T-cell (primary cell): ENCODE data around the gene TSPAN3. TPM values are rescaled to one million over a fixed set of nuclear protein-coding genes. Genes with fewer than 3 reads are reported as not detected.

Source experiments
- ATAC-seq, 4 experiments: fragments of 200-7000 bp in 3 of 4; fragments of 150-1000 bp in 1 of 4; cut with Tn5 transposase; replicated peaks in 1 of 4; 1 replicate in 3 of 4; 2 replicates in 1 of 4; pipeline ENCODE4 v1.10.0; 2021; ENCODE audit warnings: moderate library complexity in 3 of 4, mild to moderate bottlenecking in 2 of 4, moderate number of reproducible peaks in 1 of 4
- CTCF ChIA-PET, 2 donors: fragments of 300-600 bp; sonication (Branson Sonifier 250); formaldehyde crosslinking; loops; one replicate each; lab custom pipeline; 2022; ENCODE audit warnings: antibody characterized with exemption in 2 of 2; lab: Charles Lee
- POLR2A ChIA-PET, 2 donors: fragments of 300-600 bp; sonication (Branson Sonifier 250); formaldehyde crosslinking; loops; one replicate each; lab custom pipeline; 2022; ENCODE audit warnings: antibody characterized with exemption in 2 of 2; lab: Charles Lee
- DNase-seq, 35 experiments: peaks; one replicate each; pipeline versions ENCODE4 v3.0.0 to v3.0.0-alpha.2; 2013 to 2023
- H3K27ac ChIP-seq: one replicate; pipeline ENCODE4 v1.5.1; 2013; ENCODE audit warnings: low read length
- H3K27me3 ChIP-seq, 2 experiments: replicated peaks in 1 of 2; 1 replicate in 1 of 2; 2 replicates in 1 of 2; pipeline versions ENCODE4 v1.6.1 to v1.7.0; 2013; ENCODE audit warnings: low read length in 1 of 2, mixed read lengths in 1 of 2; ENCODE audit not compliant: control insufficient read depth in 2 of 2, insufficient read depth in 2 of 2; ENCODE audit errors: extremely low read depth in 1 of 2
- H3K36me3 ChIP-seq, 2 donors: 1 replicate in 1 of 2; 2 replicates in 1 of 2; pipeline versions ENCODE4 v1.6.1 to v1.7.0; 2013; ENCODE audit warnings: low read length in 1 of 2; ENCODE audit not compliant: control insufficient read depth in 2 of 2, insufficient read depth in 1 of 2; ENCODE audit errors: extremely low read depth in 1 of 2
- H3K4me1 ChIP-seq, 2 experiments: 1 replicate in 1 of 2; 2 replicates in 1 of 2; pipeline versions ENCODE4 v1.6.1 to v1.7.0; 2013; ENCODE audit warnings: low read length in 2 of 2, mixed read lengths in 1 of 2; ENCODE audit not compliant: insufficient read depth in 2 of 2, control insufficient read depth in 1 of 2; ENCODE audit errors: extremely low read depth in 1 of 2
- H3K4me3 ChIP-seq, 2 donors: 1 replicate in 1 of 2; 2 replicates in 1 of 2; pipeline versions ENCODE4 v1.5.1 to v1.7.0; 2013; ENCODE audit warnings: mild to moderate bottlenecking in 2 of 2, low read length in 1 of 2, moderate library complexity in 1 of 2; ENCODE audit not compliant: control insufficient read depth in 1 of 2; ENCODE audit errors: extremely low read depth in 1 of 2
- H3K9me3 ChIP-seq: 2 replicates; pipeline ENCODE4 v1.7.0; 2013
- H3K27ac Mint-ChIP-seq, 2 donors: one replicate each; pipeline ENCODE4 v1.8.0; 2020 to 2021; ENCODE audit warnings: mild to moderate bottlenecking in 2 of 2, mixed read lengths in 2 of 2
- H3K27me3 Mint-ChIP-seq, 2 donors: one replicate each; pipeline ENCODE4 v1.8.0; 2021 to 2022; ENCODE audit warnings: mixed read lengths in 2 of 2
- H3K36me3 Mint-ChIP-seq: one replicate; pipeline ENCODE4 v1.8.0; 2021; ENCODE audit warnings: mixed read lengths
- H3K4me1 Mint-ChIP-seq, 3 donors: one replicate each; pipeline ENCODE4 v1.8.0; 2020 to 2022; ENCODE audit warnings: mixed read lengths in 3 of 3, mild to moderate bottlenecking in 1 of 3
- H3K4me3 Mint-ChIP-seq, 3 donors: one replicate each; pipeline ENCODE4 v1.8.0; 2020 to 2022; ENCODE audit warnings: mild to moderate bottlenecking in 3 of 3, mixed read lengths in 3 of 3, moderate library complexity in 3 of 3
- H3K9me3 Mint-ChIP-seq, 3 donors: one replicate each; pipeline ENCODE4 v1.8.0; 2020 to 2022; ENCODE audit warnings: mixed read lengths in 3 of 3
- WGBS: methylation state at CpG from one replicate; pipeline ENCODE4 v1.1.5; 2013; ENCODE audit warnings: missing lambda C conversion rate; ENCODE audit not compliant: insufficient coverage; 5-methylcytosine and 5-hydroxymethylcytosine counted together
- total RNA-seq, 35 experiments: library from RNA in 6 of 35; stranded (reverse) in 6 of 35; fragments of 120-200 nt in 1 of 35; gene quantifications; one replicate each; pipeline versions ENCODE4 v1.2.1 to v1.2.4 and lab custom pipeline; 2013 to 2026

Gene TSPAN3
- total RNA-seq, 5 donors from 2014 or later (not counting 1 experiment from before 2014, with no cell fraction given): 12.7 to 26.3 (median 25.0) TPM

- H3K9me3 ChIP-seq: no peaks in the 10 kb centered on the region
- no peaks in the 10 kb centered on the region for H3K27me3 Mint-ChIP-seq
- H3K4me3 ChIP-seq: no peak overlapping the region
- H3K4me1 ChIP-seq: no peaks in the 10 kb centered on the region
- ChIA-PET CTCF (interaction anchor here in 1 of 2 donors (0.6 kb wide), 1 partner anchor 64 kb away, joined by 3 read pairs; no protein-coding TSS in a partner anchor), POLR2A (interaction anchor here in 1 of 2 donors (0.7 kb wide), 1 partner anchor 11 kb away, joined by 3 read pairs; no protein-coding TSS in a partner anchor)
- no CpG with 5 or more reads among the region's 5 CpGs for WGBS
- no peak overlapping the region for H3K27ac Mint-ChIP-seq
- H3K36me3 Mint-ChIP-seq: no peaks in the 10 kb centered on the region
- ATAC-seq (no peak), DNase-seq (no peak)
- no peaks in the 10 kb centered on the region for H3K36me3 ChIP-seq
- peaks cover 0 to 2% of the 10 kb centered on the region in 2 experiments for H3K27me3 ChIP-seq
- H3K27ac ChIP-seq: no peak overlapping the region
- H3K9me3 Mint-ChIP-seq: no peaks in the 10 kb centered on the region
- H3K4me3 Mint-ChIP-seq: no peak overlapping the region
- no peaks in the 10 kb centered on the region for H3K4me1 Mint-ChIP-seq
Measured at GRCh38 chr15:77097921-77098320, 27.0 kb upstream of the TSPAN3 start.

GRCh38 chr15:77097248-77097721 lies 26.4 kb upstream of the TSPAN3 start:
- no peak for ATAC-seq
- WGBS: 95% methylated on average over 6 of the region's 7 CpGs
- POLR2A ChIA-PET: no interaction called here
- H3K4me3 Mint-ChIP-seq: no peak overlapping the region
- H3K9me3 Mint-ChIP-seq: no peaks in the 10 kb centered on the region
- H3K9me3 ChIP-seq: no peaks in the 10 kb centered on the region
- no peak for DNase-seq
- H3K36me3 Mint-ChIP-seq: no peaks in the 10 kb centered on the region
- H3K27ac ChIP-seq: no peak overlapping the region
- H3K4me1 ChIP-seq: no peaks in the 10 kb centered on the region
- H3K27me3 Mint-ChIP-seq: no peaks in the 10 kb centered on the region
- no peak overlapping the region for H3K4me3 ChIP-seq
- H3K27ac Mint-ChIP-seq: no peak overlapping the region
- CTCF ChIA-PET: no interaction called here
- peaks cover 0 to 2% of the 10 kb centered on the region in 2 experiments for H3K27me3 ChIP-seq
- no peaks in the 10 kb centered on the region for H3K36me3 ChIP-seq
- H3K4me1 Mint-ChIP-seq: no peaks in the 10 kb centered on the region

- Histone ChIP-seq H3K27ac (no peak overlapping the region), H3K36me3 (no peaks in the 10 kb centered on the region), H3K9me3 (no peaks in the 10 kb centered on the region), H3K4me3 (no peak overlapping the region), H3K27me3 (peaks cover 0 to 2% of the 10 kb centered on the region in 2 experiments), H3K4me1 (no peaks in the 10 kb centered on the region)
- 75% methylated on average over 2 of the region's 7 CpGs for WGBS
- Mint-ChIP-seq H3K4me1 (no peaks in the 10 kb centered on the region), H3K36me3 (no peaks in the 10 kb centered on the region), H3K27me3 (no peaks in the 10 kb centered on the region), H3K4me3 (no peak overlapping the region), H3K27ac (no peak overlapping the region), H3K9me3 (no peaks in the 10 kb centered on the region)
- ChIA-PET CTCF (interaction anchor here in 1 of 2 donors (0.7 kb wide), 1 partner anchor 11 kb away, joined by 3 read pairs; no protein-coding TSS in a partner anchor), POLR2A (no interaction called here)
- no peak for DNase-seq
- no peak for ATAC-seq
Measured at GRCh38 chr15:77096541-77096940, 25.6 kb upstream of the TSPAN3 start.

GRCh38 chr15:77096138-77096537 lies 25.2 kb upstream of the TSPAN3 start:
- no peak overlapping the region for H3K27ac ChIP-seq
- DNase-seq (no peak), ATAC-seq (no peak)
- Mint-ChIP-seq H3K9me3 (no peaks in the 10 kb centered on the region), H3K4me1 (no peaks in the 10 kb centered on the region), H3K4me3 (no peak overlapping the region), H3K27ac (no peak overlapping the region), H3K27me3 (no peaks in the 10 kb centered on the region), H3K36me3 (no peaks in the 10 kb centered on the region)
- POLR2A ChIA-PET: no interaction called here
- CTCF ChIA-PET: interaction anchor here in 1 of 2 donors (0.7 kb wide), 1 partner anchor 11 kb away, joined by 3 read pairs; no protein-coding TSS in a partner anchor
- no peaks in the 10 kb centered on the region for H3K4me1 ChIP-seq
- H3K27me3 ChIP-seq: peaks cover 0 to 2% of the 10 kb centered on the region in 2 experiments
- no peaks in the 10 kb centered on the region for H3K9me3 ChIP-seq
- 88% methylated on average over 3 of the region's 4 CpGs for WGBS
- no peaks in the 10 kb centered on the region for H3K36me3 ChIP-seq
- H3K4me3 ChIP-seq: no peak overlapping the region

- no peak overlapping the region for H3K27ac Mint-ChIP-seq
- no peaks in the 10 kb centered on the region for H3K9me3 Mint-ChIP-seq
- H3K27me3 Mint-ChIP-seq: no peaks in the 10 kb centered on the region
- no peak for ATAC-seq
- Histone ChIP-seq H3K4me1 (no peaks in the 10 kb centered on the region), H3K4me3 (no peak overlapping the region), H3K9me3 (no peaks in the 10 kb centered on the region), H3K36me3 (no peaks in the 10 kb centered on the region), H3K27me3 (peaks cover 0 to 2% of the 10 kb centered on the region in 2 experiments), H3K27ac (no peak overlapping the region)
- POLR2A ChIA-PET: no interaction called here
- WGBS: 91% methylated on average over 4 of the region's 11 CpGs
- no peak overlapping the region for H3K4me3 Mint-ChIP-seq
- H3K4me1 Mint-ChIP-seq: no peaks in the 10 kb centered on the region
- no peak for DNase-seq
- H3K36me3 Mint-ChIP-seq: no peaks in the 10 kb centered on the region
- CTCF ChIA-PET: no interaction called here
Measured at GRCh38 chr15:77094397-77095030, 23.6 kb upstream of the TSPAN3 start.

GRCh38 chr15:77093436-77093835 lies 22.5 kb upstream of the TSPAN3 start:
- Mint-ChIP-seq H3K36me3 (no peaks in the 10 kb centered on the region), H3K9me3 (no peaks in the 10 kb centered on the region), H3K27me3 (no peaks in the 10 kb centered on the region), H3K4me1 (no peaks in the 10 kb centered on the region), H3K4me3 (no peak overlapping the region), H3K27ac (no peak overlapping the region)
- POLR2A ChIA-PET: no interaction called here
- CTCF ChIA-PET: interaction anchor here in 1 of 2 donors (1.6 kb wide), 1 partner anchor 119 kb away, joined by 3 read pairs; no protein-coding TSS in a partner anchor
- H3K36me3 ChIP-seq: no peaks in the 10 kb centered on the region
- H3K9me3 ChIP-seq: no peaks in the 10 kb centered on the region
- H3K27ac ChIP-seq: no peak overlapping the region
- H3K27me3 ChIP-seq: no peaks in the 10 kb centered on the region
- no peak for DNase-seq
- H3K4me1 ChIP-seq: no peaks in the 10 kb centered on the region
- no CpG with 5 or more reads among the region's 1 CpG for WGBS
- no peak for ATAC-seq
- H3K4me3 ChIP-seq: no peak overlapping the region
